GM12892 (cell line): Measurements from ENCODE around the gene CANT1.

Experiments used
- POLR2A ChIP-seq: IDR thresholded peaks from 2 replicates; pipeline ENCODE4 v1.6.1; 2011; ENCODE audit warnings: low read depth, low read length, control low read depth
- POLR2AphosphoS5 ChIP-seq: IDR thresholded peaks from 2 replicates; pipeline ENCODE4 v1.6.1; 2011; ENCODE audit warnings: low read depth, low read length, control low read depth
- TAF1 ChIP-seq: IDR thresholded peaks from 2 replicates; pipeline ENCODE4 v1.6.1; 2011; ENCODE audit warnings: low read depth, mild to moderate bottlenecking, control low read depth, low read length, borderline replicate concordance

GRCh38 chr17:78954684-78955083, 54.9 kb downstream of the CANT1 start:
- TF ChIP-seq POLR2AphosphoS5 (no peak), POLR2A (no peak), TAF1 (no peak)
